ENCODE results near the gene SHE.

The SHE gene

GRCh38 chr1:154454386-154455120 is 47.7 kb downstream of the SHE start:
- DNase-seq = no peak
- no peaks in the 10 kb centered on the region for H3K79me1 ChIP-seq (replicated peaks; ENCODE audit: low read length, poor library complexity, severe bottlenecking)
- no peak overlapping the region for H3K18ac ChIP-seq (ENCODE audit: low read depth in 1 of 2, low read length in 2 of 2)
- peaks cover 11% of the 10 kb centered on the region for H3K4me1 ChIP-seq (ENCODE audit: control insufficient read depth, insufficient read depth, low read depth, low read length)
- H3K23ac ChIP-seq (ENCODE audit: low read length in 2 of 2) = no peak overlapping the region
- no peak overlapping the region for H2BK12ac ChIP-seq (ENCODE audit: low read length in 2 of 2)
- no peak overlapping the region for H2AFZ ChIP-seq (ENCODE audit: low read depth, low read length)
- H2BK120ac ChIP-seq (ENCODE audit: low read depth, low read length) = no peak overlapping the region
- H3K4ac ChIP-seq (ENCODE audit: low read depth in 1 of 2, low read length in 2 of 2) = no peak overlapping the region
- H4K8ac ChIP-seq (ENCODE audit: low read length) = no peak overlapping the region
- no peak overlapping the region for H3K27ac ChIP-seq (ENCODE audit: low read length, poor library complexity, severe bottlenecking)
- 92% methylated on average over 5 of the region's 5 CpGs for WGBS
- no peak overlapping the region for H3K9ac ChIP-seq (ENCODE audit: low read length)
- H2AK5ac ChIP-seq (ENCODE audit: low read length, severe bottlenecking) = no peak overlapping the region
- no peak overlapping the region for H3K14ac ChIP-seq (ENCODE audit: low read length in 2 of 2)
- H2BK15ac ChIP-seq (ENCODE audit: low read depth, poor library complexity, severe bottlenecking) = no peak overlapping the region
- no peaks in the 10 kb centered on the region for H3K27me3 ChIP-seq (ENCODE audit: control insufficient read depth in 1 of 2, insufficient read depth in 1 of 2, low read length in 2 of 2)
- H3K9me3 ChIP-seq (ENCODE audit: control insufficient read depth, low read length) = no peaks in the 10 kb centered on the region
- no peak overlapping the region for H3K4me3 ChIP-seq (ENCODE audit: insufficient read depth in 1 of 2, low read depth in 1 of 2, low read length in 2 of 2)
- no peak overlapping the region for H3K4me2 ChIP-seq (ENCODE audit: low read length, poor library complexity, severe bottlenecking)
- no peak overlapping the region for H4K91ac ChIP-seq (ENCODE audit: low read length)
- H3K36me3 ChIP-seq (ENCODE audit: control insufficient read depth in 1 of 2, insufficient read depth in 2 of 2, low read depth in 1 of 2, low read length in 2 of 2) = peaks cover 7 to 53% of the 10 kb centered on the region in 2 experiments
- no peak overlapping the region for H2BK5ac ChIP-seq (ENCODE audit: low read depth, low read length, poor library complexity, severe bottlenecking)

GRCh38 chr1:154453574-154454352 is 48.4 kb downstream of the SHE start:
- no peak overlapping the region for H3K18ac ChIP-seq (ENCODE audit: low read depth in 1 of 2, low read length in 2 of 2)
- H4K8ac ChIP-seq (ENCODE audit: low read length) = no peak overlapping the region
- no peak overlapping the region for H3K27ac ChIP-seq (ENCODE audit: low read length, poor library complexity, severe bottlenecking)
- peak overlapping the region in 1 of 2 experiments; percentile 68 for H3K4ac ChIP-seq (ENCODE audit: low read depth in 1 of 2, low read length in 2 of 2)
- WGBS = 75% methylated on average over 4 of the region's 5 CpGs
- peak overlapping the region; percentile 4 for H3K9ac ChIP-seq (ENCODE audit: low read length)
- H3K4me1 ChIP-seq (ENCODE audit: control insufficient read depth, insufficient read depth, low read depth, low read length) = peaks cover 8% of the 10 kb centered on the region
- H3K79me1 ChIP-seq (replicated peaks; ENCODE audit: low read length, poor library complexity, severe bottlenecking) = no peaks in the 10 kb centered on the region
- no peaks in the 10 kb centered on the region for H3K9me3 ChIP-seq (ENCODE audit: control insufficient read depth, low read length)
- H3K27me3 ChIP-seq (ENCODE audit: control insufficient read depth in 1 of 2, insufficient read depth in 1 of 2, low read length in 2 of 2) = no peaks in the 10 kb centered on the region
- no peak overlapping the region for H2AFZ ChIP-seq (ENCODE audit: low read depth, low read length)
- peaks cover 7 to 52% of the 10 kb centered on the region in 2 experiments for H3K36me3 ChIP-seq (ENCODE audit: control insufficient read depth in 1 of 2, insufficient read depth in 2 of 2, low read depth in 1 of 2, low read length in 2 of 2)
- no peak overlapping the region for H3K14ac ChIP-seq (ENCODE audit: low read length in 2 of 2)
- H2BK12ac ChIP-seq (ENCODE audit: low read length in 2 of 2) = peak overlapping the region in 1 of 2 experiments; percentile 12
- no peak overlapping the region for H2BK120ac ChIP-seq (ENCODE audit: low read depth, low read length)
- H4K91ac ChIP-seq (ENCODE audit: low read length) = no peak overlapping the region
- H2BK15ac ChIP-seq (ENCODE audit: low read depth, poor library complexity, severe bottlenecking) = no peak overlapping the region
- peak; percentile 38 for DNase-seq
- no peak overlapping the region for H3K4me2 ChIP-seq (ENCODE audit: low read length, poor library complexity, severe bottlenecking)
- no peak overlapping the region for H3K23ac ChIP-seq (ENCODE audit: low read length in 2 of 2)
- peak overlapping the region in 1 of 2 experiments; percentile 31 for H3K4me3 ChIP-seq (ENCODE audit: insufficient read depth in 1 of 2, low read depth in 1 of 2, low read length in 2 of 2)
- no peak overlapping the region for H2AK5ac ChIP-seq (ENCODE audit: low read length, severe bottlenecking)
- no peak overlapping the region for H2BK5ac ChIP-seq (ENCODE audit: low read depth, low read length, poor library complexity, severe bottlenecking)

- 91% methylated on average over 4 of the region's 5 CpGs for WGBS
- peak overlapping the region in 1 of 2 experiments; percentile 68 for H3K4ac ChIP-seq (ENCODE audit: low read depth in 1 of 2, low read length in 2 of 2)
- no peaks in the 10 kb centered on the region for H3K9me3 ChIP-seq (ENCODE audit: control insufficient read depth, low read length)
- no peak overlapping the region for H2BK15ac ChIP-seq (ENCODE audit: low read depth, poor library complexity, severe bottlenecking)
- no peaks in the 10 kb centered on the region for H3K27me3 ChIP-seq (ENCODE audit: control insufficient read depth in 1 of 2, insufficient read depth in 1 of 2, low read length in 2 of 2)
- H3K79me1 ChIP-seq (replicated peaks; ENCODE audit: low read length, poor library complexity, severe bottlenecking) = no peaks in the 10 kb centered on the region
- H3K4me1 ChIP-seq (ENCODE audit: control insufficient read depth, insufficient read depth, low read depth, low read length) = peaks cover 8% of the 10 kb centered on the region
- H4K8ac ChIP-seq (ENCODE audit: low read length) = no peak overlapping the region
- H3K9ac ChIP-seq (ENCODE audit: low read length) = peak overlapping the region; percentile 4
- H2BK12ac ChIP-seq (ENCODE audit: low read length in 2 of 2) = peak overlapping the region in 1 of 2 experiments; percentile 2
- peak overlapping the region in 1 of 2 experiments; percentile 31 for H3K4me3 ChIP-seq (ENCODE audit: insufficient read depth in 1 of 2, low read depth in 1 of 2, low read length in 2 of 2)
- peaks cover 7 to 49% of the 10 kb centered on the region in 2 experiments for H3K36me3 ChIP-seq (ENCODE audit: control insufficient read depth in 1 of 2, insufficient read depth in 2 of 2, low read depth in 1 of 2, low read length in 2 of 2)
- no peak overlapping the region for H3K23ac ChIP-seq (ENCODE audit: low read length in 2 of 2)
- H3K18ac ChIP-seq (ENCODE audit: low read depth in 1 of 2, low read length in 2 of 2) = peak overlapping the region in 1 of 2 experiments; percentile 24
- no peak for DNase-seq
- no peak overlapping the region for H2BK120ac ChIP-seq (ENCODE audit: low read depth, low read length)
- no peak overlapping the region for H3K14ac ChIP-seq (ENCODE audit: low read length in 2 of 2)
- no peak overlapping the region for H2AFZ ChIP-seq (ENCODE audit: low read depth, low read length)
- H4K91ac ChIP-seq (ENCODE audit: low read length) = no peak overlapping the region
- no peak overlapping the region for H3K27ac ChIP-seq (ENCODE audit: low read length, poor library complexity, severe bottlenecking)
- no peak overlapping the region for H2AK5ac ChIP-seq (ENCODE audit: low read length, severe bottlenecking)
- no peak overlapping the region for H2BK5ac ChIP-seq (ENCODE audit: low read depth, low read length, poor library complexity, severe bottlenecking)
- no peak overlapping the region for H3K4me2 ChIP-seq (ENCODE audit: low read length, poor library complexity, severe bottlenecking)
These were observed 49.1 kb downstream of the SHE start for GRCh38 chr1:154453161-154453560.

- Histone ChIP-seq H2BK5ac (ENCODE audit: low read depth, low read length, poor library complexity, severe bottlenecking) (no peak overlapping the region), H3K4me3 (ENCODE audit: insufficient read depth in 1 of 2, low read depth in 1 of 2, low read length in 2 of 2) (no peak overlapping the region), H3K14ac (ENCODE audit: low read length in 2 of 2) (no peak overlapping the region), H3K9ac (ENCODE audit: low read length) (no peak overlapping the region), H3K23ac (ENCODE audit: low read length in 2 of 2) (no peak overlapping the region), H3K9me3 (ENCODE audit: control insufficient read depth, low read length) (no peaks in the 10 kb centered on the region), H3K4ac (ENCODE audit: low read depth in 1 of 2, low read length in 2 of 2) (no peak overlapping the region), H3K4me1 (ENCODE audit: control insufficient read depth, insufficient read depth, low read depth, low read length) (peaks cover 17% of the 10 kb centered on the region), H2AK5ac (ENCODE audit: low read length, severe bottlenecking) (peak overlapping the region; percentile 96), H2BK15ac (ENCODE audit: low read depth, poor library complexity, severe bottlenecking) (no peak overlapping the region), H3K27me3 (ENCODE audit: control insufficient read depth in 1 of 2, insufficient read depth in 1 of 2, low read length in 2 of 2) (no peaks in the 10 kb centered on the region), H2BK12ac (ENCODE audit: low read length in 2 of 2) (peak overlapping the region in 1 of 2 experiments; percentile 67), H3K27ac (ENCODE audit: low read length, poor library complexity, severe bottlenecking) (no peak overlapping the region), H3K4me2 (ENCODE audit: low read length, poor library complexity, severe bottlenecking) (no peak overlapping the region), H3K79me1 (replicated peaks; ENCODE audit: low read length, poor library complexity, severe bottlenecking) (no peaks in the 10 kb centered on the region), H4K8ac (ENCODE audit: low read length) (peak overlapping the region; percentile 30), H3K36me3 (ENCODE audit: control insufficient read depth in 1 of 2, insufficient read depth in 2 of 2, low read depth in 1 of 2, low read length in 2 of 2) (peaks cover 3 to 24% of the 10 kb centered on the region in 2 experiments), H3K18ac (ENCODE audit: low read depth in 1 of 2, low read length in 2 of 2) (no peak overlapping the region), H4K91ac (ENCODE audit: low read length) (no peak overlapping the region), H2BK120ac (ENCODE audit: low read depth, low read length) (no peak overlapping the region), H2AFZ (ENCODE audit: low read depth, low read length) (no peak overlapping the region)
- WGBS = 90% methylated on average over 7 of the region's 7 CpGs
- no peak for DNase-seq
These were observed 53.8 kb downstream of the SHE start for GRCh38 chr1:154448331-154448811.
